Aortic smooth muscle cell (primary cell): ENCODE measurements around the gene GPN3. TPM values are rescaled to one million over a fixed set of nuclear protein-coding genes. Genes with fewer than 3 reads are reported as not detected.

Experiments
- total RNA-seq: library from RNA; depleted of rRNA; stranded (reverse); fragments of >200 nt; gene quantifications from 2 replicates; pipeline ENCODE4 v1.2.3, GENCODE V29; 2014

GPN3 gene
- 13.8 and 17.6 TPM in 2 replicates for total RNA-seq

DNA sequence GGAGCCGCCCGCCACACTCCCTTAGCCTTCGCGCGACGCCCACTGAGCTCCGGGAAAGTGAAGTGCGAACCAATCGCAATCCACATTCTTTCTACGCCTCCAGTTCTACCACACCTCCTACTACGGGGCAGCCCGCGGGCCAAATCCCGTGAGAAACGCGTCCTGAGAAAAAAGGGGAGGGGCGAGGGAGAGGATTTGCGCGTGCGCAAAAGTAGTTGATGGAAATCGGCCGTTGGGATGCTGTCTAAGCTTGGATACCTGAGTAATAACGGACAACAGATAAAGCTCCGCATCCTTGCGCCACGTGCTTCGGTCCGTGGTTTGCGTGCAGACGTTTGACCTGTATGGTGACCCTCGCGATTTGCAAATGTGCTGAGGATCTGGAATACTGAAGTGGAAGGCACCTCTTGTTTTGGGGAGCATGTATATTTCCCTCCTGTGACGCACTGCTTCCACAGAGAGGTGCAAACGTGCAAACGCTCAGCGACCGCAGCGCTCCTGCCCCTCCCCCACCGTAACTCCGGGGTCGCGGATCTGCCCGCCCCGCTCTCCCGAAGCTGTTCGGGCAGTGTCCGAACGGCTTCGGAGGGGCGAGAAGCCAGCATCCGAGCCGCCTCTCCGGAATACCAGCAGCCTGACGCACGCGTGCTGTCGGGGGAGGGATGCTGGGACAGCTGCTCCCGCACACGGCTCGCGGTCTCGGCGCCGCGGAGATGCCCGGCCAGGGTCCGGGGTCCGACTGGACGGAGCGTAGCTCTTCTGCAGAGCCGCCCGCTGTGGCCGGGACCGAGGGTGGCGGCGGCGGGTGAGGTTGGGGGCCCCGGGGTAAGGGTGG lies at the start of gene GPN3, which contains the start of gene FAM216A:
GPN3 (minus strand) TSS at position 44 of the 835 bp plus-strand sequence. CDS start 54 bp downstream, outside the sequence.
FAM216A (plus strand) TSS at position 632 of the 835 bp plus-strand sequence; CDS start at position 663, 31 bp downstream.

GRCh38 chr12:110501752-110502738 lies 34.0 kb upstream of the GPN3 start, which contains the start of the genes RAD9B and VPS29:
RAD9B (plus strand) TSS chr12:110502331; CDS start chr12:110502338, 7 bp downstream.
VPS29 (minus strand) TSS chr12:110502111; CDS start chr12:110502051, 60 bp downstream.

DNA sequence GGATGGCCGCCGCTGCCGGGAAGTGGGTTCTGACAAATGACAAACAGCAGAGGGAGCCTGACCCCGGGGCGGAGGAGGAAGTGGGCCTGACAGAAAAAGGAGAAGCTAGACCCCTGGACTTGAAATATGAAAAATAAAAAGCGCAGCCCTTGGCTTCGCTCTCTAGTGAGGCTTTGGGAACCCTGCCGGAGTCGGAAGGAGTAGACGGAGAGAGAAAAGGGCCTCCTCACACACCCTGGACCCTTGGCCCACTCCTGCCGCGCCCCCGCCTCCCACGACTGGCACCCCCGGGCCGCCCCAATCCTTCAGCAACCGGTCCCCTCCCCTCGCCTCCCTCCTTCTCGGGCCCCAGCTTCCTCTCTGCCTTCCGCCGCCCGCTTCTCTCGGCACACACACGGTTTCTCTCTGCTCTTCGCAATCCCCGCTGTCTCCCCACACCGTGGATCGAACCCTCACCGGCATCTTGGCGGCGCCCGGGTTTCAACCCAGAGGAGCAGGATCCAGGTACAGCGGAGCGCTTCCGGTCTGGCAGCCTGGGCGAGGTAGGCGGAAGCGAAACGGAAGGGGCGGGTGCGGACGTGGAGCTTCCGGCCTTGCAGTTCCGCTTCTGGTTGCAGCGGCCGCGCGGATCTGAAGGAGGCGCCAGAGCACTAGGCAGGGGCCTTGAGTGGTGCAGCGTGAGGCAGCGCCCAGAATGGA lies 18.1 kb downstream of the GPN3 start, which contains the start of gene ARPC3:
ARPC3 (minus strand) TSS at position 539 of the 699 bp plus-strand sequence; CDS start at position 462, 77 bp downstream.

GRCh38 chr12:110403146-110403975 lies 64.7 kb downstream of the GPN3 start, which contains the start of gene ANAPC7:
ANAPC7 (minus strand) TSS chr12:110403708; CDS start chr12:110403627, 81 bp downstream.

Other genes with a start within 250 kb of the GPN3 start
- 141 and 150 TPM in 2 replicates for gene ATP2A2, start 187.0 kb downstream of the GPN3 start, total RNA-seq
- gene ANAPC7, start 64.5 kb downstream of the GPN3 start, total RNA-seq: 48.6 and 53.5 TPM in 2 replicates
- 204 and 243 TPM in 2 replicates for gene ARPC3, start 17.9 kb downstream of the GPN3 start, total RNA-seq
- gene FAM216A, start 588 bp upstream of the GPN3 start, total RNA-seq: 10.9 and 15.7 TPM in 2 replicates
- 69.1 and 70.0 TPM in 2 replicates for gene VPS29, start 33.9 kb upstream of the GPN3 start, total RNA-seq
- 0.56 and 1.2 TPM in 2 replicates for gene RAD9B, start 34.1 kb upstream of the GPN3 start, total RNA-seq
- gene PPTC7, start 115.1 kb upstream of the GPN3 start, total RNA-seq: 5.6 and 7.0 TPM in 2 replicates
- 26.4 and 29.3 TPM in 2 replicates for gene TCTN1, start 145.9 kb upstream of the GPN3 start, total RNA-seq
- gene HVCN1, start 220.9 kb upstream of the GPN3 start, total RNA-seq: 1.7 and 2.3 TPM in 2 replicates